Astrocyte of the cerebellum (primary cell): ENCODE measurements around the gene SHROOM2.

Experiments
- DNase-seq: peaks from one replicate; pipeline ENCODE4 v3.0.0-alpha.2; 2011; ENCODE audit warnings: low read depth
- H3K4me3 ChIP-seq: 2 replicates; pipeline ENCODE4 v1.5.1; 2011; ENCODE audit warnings: mild to moderate bottlenecking, low read depth, low read length, moderate library complexity
- in situ Hi-C: cut with HindIII; loops from 2 replicates; pipeline ENCODE4 v1.10.0; 2017; ENCODE audit warnings: low sequenced_read_pairs
- TF ChIP-seq, protein P1 (sequence below): IDR thresholded peaks from 2 replicates; pipeline ENCODE4 v1.5.1; 2012; ENCODE audit warnings: low read length, low read depth, moderate library complexity, mild to moderate bottlenecking; ENCODE audit errors: missing control alignments

The SHROOM2 gene

DNA sequence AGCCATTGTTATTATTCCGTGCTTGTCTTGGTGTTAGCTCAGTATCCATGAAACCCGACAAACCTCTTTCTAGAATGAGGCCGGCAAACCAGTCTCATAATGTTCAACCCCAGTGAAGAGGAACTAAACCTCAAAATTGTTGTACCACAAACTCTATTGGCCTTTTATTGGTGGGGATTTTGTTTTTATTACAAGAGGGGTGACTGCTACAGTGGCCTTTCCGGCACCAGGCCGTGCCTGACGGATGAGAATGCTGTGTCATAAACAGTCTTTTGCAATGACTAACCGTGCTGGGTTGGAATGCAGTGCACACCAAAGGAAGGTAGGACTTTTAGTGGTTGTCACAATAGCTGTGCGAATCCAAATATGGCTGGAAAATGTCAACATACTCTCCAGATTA, 60.8 kb downstream of the SHROOM2 start:
- in situ Hi-C loops = no loop called here
- DNase-seq = no peak
- H3K4me3 ChIP-seq = no peak overlapping the region
- TF ChIP-seq, protein P1, sequence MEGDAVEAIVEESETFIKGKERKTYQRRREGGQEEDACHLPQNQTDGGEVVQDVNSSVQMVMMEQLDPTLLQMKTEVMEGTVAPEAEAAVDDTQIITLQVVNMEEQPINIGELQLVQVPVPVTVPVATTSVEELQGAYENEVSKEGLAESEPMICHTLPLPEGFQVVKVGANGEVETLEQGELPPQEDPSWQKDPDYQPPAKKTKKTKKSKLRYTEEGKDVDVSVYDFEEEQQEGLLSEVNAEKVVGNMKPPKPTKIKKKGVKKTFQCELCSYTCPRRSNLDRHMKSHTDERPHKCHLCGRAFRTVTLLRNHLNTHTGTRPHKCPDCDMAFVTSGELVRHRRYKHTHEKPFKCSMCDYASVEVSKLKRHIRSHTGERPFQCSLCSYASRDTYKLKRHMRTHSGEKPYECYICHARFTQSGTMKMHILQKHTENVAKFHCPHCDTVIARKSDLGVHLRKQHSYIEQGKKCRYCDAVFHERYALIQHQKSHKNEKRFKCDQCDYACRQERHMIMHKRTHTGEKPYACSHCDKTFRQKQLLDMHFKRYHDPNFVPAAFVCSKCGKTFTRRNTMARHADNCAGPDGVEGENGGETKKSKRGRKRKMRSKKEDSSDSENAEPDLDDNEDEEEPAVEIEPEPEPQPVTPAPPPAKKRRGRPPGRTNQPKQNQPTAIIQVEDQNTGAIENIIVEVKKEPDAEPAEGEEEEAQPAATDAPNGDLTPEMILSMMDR = no peak

DNA sequence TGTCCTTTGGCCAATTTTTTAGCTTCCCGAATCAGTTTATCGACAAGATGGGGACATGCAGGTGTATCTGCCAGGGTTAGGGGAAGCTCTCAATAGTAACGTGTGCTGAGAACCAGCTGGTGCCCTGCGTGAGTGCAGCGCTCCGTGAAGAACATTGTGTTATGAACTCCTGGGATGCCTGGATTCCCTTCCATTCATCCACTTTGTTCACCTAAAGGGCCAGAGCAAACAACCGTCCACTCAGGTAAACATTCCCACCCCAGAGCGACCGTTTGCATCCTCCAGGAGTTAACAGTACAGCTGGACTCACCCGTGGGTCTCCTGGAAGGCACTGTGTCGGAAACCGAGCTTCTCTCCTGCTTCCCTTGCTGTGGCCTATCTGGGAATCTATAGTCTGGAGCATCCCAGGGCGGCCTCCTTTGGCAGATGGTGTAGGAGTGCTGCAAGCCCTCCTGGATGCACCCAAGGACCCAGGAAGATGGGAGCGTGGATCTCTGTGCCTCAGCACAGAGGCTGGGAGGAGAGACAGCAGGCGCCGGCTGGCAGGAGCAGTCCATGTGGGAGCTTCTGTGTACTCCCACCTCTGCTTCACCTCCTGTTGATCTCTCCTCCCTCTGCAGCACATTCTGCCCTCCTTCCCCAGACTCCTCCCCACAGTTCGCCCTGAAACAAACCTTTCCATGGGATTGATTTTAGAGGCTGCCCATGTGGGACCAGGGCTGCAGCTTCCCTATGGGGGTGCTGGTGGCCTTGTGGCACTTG, 62.7 kb downstream of the SHROOM2 start:
- no peak for DNase-seq
- in situ Hi-C loops = no loop called here
- TF ChIP-seq, protein P1 = no peak
- no peak overlapping the region for H3K4me3 ChIP-seq

DNA sequence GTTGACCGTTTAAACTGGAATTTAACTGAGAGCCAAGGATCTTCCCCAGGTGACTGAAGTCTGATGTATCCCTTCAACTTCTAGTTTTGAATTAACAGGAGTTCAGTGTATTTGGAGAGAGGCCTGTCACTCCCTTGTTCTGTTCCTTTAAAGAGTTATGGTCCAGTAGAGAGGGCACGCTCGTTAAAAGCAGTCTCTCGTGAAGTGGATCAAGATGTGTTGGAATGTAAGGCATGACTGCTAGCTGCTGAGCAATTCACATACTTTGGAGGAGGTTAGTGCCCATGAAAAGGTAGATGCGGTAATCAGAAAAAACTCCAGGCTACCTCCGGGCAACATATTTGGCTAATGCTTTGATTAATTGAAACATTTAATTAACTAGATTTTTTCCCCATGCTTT, 65.7 kb downstream of the SHROOM2 start:
- no peak overlapping the region for H3K4me3 ChIP-seq
- no peak for DNase-seq
- TF ChIP-seq, protein P1 = no peak
- in situ Hi-C loops = no loop called here

DNA sequence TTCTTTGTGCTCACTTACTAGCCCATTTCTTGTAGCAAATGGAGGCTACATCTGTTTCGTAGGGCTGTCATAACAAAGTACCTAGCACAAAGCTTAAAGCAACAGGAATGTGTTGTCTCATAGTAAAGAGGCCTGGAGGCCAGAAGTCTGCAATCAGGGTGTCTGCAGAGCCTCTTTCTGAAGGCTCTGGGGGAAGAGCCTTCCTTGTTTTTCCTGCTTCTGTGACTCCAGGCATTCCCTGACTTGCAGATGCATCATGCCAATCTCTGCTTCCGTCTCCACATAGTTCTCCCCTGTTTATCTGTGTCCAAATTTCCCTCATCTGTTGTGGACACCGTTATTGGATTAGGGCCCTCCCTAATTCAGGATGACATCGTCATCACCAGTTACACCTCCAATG, 67.1 kb downstream of the SHROOM2 start:
- TF ChIP-seq, protein P1 = no peak
- in situ Hi-C loops = no loop called here
- no peak overlapping the region for H3K4me3 ChIP-seq
- DNase-seq = no peak

DNA sequence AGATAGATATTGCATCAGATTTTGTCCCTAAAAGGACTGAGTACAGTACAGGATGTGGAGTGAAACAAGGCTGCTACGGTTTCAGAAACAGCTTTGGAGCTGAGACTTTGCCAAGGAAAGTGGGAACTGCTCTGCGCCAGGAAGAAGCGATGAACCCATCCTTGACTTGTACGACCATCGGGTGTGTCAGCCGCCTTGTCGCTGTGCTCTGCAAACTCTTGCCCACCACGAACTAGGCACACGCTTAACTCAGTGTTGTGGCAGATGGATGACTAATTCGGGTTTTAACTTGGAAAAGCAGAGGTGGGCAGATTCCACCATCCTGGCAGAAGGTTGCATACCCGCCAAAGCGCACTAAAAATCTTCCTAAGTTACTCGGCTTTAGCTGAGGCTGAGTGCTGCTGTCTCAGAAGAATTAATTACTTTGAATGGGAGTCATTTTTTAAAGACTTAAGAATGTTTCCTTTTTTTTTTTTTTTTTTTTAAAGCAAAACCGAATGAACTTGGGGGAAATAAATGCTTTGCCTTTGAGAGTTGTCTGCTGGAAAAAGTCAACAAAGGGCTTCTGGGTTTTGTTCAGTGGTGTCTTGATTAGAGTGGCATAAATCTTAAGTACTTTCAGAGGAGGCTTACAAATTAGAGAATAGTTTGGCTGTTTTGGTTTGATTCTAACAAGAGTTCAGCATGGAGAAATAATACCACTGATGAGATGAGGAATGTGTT, 69.5 kb downstream of the SHROOM2 start:
- TF ChIP-seq, protein P1 = no peak
- no peak overlapping the region for H3K4me3 ChIP-seq
- DNase-seq = no peak
- in situ Hi-C loops = no loop called here

DNA sequence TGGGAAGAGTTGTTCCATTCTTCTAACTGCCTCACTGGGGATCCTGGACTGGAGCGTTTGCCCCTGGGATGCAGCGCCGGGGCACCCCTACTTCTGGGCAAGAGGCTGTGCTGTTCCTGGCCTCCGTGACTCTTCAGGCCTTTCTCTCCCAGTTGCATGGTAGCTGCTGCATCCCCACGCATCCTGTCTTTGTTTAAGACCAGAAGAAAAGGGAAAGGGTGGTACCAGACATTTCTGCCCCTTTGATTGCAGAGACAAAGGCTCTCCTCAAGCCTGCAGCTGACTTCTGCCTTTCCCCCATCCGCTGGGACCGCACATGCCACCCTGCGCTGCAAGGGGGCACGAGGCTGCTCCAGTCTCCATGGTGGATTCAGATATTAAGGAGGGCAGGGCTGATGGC, 70.4 kb downstream of the SHROOM2 start:
- in situ Hi-C loops = no loop called here
- DNase-seq = no peak
- H3K4me3 ChIP-seq = no peak overlapping the region
- TF ChIP-seq, protein P1 = no peak
